Hematopoietic multipotent progenitor cell (in vitro differentiated cells): ENCODE measurements around the gene ATP9A. TPM values are rescaled to one million over a fixed set of nuclear protein-coding genes. Genes with fewer than 3 reads are reported as not detected.
"Not testable (repeated sequence)": the region's sequence is repeated elsewhere in the genome, so short reads cannot be mapped to it uniquely, and the experiment has no call there.

Experiments used
- DNase-seq, 3 donors: peaks; one replicate each; pipeline ENCODE4 v3.0.0-alpha.2; 2011 to 2015; ENCODE audit warnings: low read depth in 2 of 3, low spot score in 2 of 3
- total RNA-seq: library from RNA; depleted of rRNA; stranded (reverse); fragments of >200 nt; gene quantifications from one replicate; pipeline ENCODE4 v1.2.3, GENCODE V29; 2012

The ATP9A gene
- total RNA-seq, 1 donor = 25.0 TPM

DNA sequence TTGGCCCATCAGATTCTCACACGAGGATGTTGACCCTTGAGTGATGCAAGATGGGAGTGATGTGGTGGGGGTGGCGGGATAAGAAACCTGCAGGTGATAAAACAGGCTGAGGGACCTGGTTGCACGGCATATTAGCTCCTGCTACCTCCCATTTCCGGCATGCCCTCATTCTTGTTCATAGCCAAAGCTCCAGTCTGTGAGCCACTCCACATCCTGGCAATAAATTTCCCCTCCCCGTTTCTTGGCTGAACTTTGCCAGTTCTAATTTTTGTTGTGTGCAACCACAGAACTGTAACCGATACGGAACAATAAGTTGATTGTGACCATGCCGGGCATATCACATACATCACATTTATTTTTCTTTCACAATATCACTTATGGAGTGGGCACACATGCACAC, 184.1 kb downstream of the ATP9A start:
- no peak for DNase-seq

DNA sequence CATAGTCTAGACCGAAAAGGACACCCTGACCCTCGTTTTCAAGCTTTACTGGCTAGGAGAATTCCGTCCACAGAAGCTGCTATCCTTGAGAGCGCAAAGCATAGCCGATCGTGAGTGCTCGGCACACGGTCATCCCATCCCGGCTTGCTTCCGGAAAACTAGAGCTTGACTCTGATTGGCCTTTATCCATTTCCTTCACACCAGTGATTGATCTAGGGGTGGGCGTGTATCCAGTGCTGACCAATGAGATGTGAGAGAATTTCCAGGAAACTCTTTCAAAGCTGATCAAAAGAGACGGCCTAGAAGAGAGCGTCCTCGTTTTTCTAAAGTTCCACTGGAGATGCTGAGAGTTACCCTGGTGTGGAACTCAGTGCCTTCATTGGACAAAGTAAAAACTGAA, 184.7 kb downstream of the ATP9A start:
- no peak for DNase-seq

DNA sequence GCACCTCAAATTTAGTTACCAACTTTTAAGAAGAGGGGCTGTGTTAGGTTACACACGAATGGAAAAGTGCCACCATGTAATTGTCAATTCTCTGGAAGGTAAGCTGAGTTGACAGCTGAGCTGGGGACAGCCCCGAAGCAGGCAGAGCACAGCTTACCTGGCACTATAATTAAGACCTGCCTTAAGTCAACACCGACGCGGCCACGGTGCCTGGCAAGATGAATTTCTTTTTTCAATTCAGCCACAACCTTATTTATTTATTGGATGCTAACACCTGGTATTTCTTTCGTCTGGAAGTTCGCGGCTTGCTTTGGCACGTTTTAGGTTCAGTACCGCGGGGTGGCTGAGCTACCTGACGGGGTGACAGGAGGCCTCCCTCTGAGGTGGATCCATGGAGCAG, 185.1 kb downstream of the ATP9A start:
- DNase-seq = no peak

DNA sequence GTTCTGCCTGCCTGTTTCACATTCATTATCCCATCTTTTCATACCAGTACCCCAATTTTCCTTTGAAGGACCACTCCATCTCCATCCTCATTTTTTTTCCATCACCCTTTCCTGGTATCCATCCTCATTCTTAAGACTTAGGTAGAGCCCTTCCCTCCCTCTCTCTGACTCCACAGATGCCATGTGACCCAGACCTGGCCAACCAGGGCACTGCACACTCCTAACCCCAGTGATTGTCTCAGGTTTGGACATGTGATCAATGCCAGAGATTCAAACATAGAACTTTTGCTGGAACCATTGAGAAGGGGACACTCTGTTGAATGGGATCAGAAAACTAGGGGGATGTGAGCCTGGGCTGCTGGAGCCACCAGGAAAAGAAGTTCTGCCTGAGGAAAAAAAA, 186.6 kb downstream of the ATP9A start:
- DNase-seq = no peak

DNA sequence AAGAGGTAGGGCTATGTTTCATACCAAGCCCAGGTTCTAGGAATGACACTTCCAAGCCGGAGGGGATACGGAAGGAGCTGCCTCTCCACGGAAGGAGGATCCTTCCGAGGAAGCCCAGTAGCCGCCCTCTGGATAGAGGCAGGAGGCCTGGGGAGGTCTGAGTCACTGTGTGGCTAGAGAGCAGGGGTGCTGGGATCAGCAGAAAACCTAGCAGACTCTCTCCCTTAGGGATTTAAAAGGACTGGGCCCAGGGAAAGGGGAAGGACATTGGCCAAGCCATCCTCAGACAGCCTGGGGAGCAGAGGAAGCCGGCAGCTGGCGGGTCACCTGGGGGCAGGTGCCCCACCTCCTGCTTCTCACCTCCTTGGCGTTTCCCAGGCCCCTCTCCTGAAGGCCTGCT, 189.1 kb downstream of the ATP9A start:
- DNase-seq = no peak

DNA sequence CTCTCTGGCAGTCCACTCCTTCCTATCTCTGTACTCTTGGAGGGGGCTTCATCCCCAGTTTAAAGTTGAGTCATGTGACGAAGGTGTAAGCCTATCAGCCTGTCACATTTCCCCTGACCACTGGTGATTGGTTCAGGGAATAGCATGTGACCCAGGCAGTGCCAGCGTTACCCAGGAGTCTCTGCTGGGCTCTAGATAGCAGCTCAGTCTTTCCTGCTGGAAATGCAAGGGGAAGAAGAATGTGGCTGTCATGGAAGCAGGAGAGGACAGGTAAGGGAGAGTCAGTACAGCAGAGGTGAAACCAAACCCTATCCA, 190.1 kb downstream of the ATP9A start:
- DNase-seq = no peak

DNA sequence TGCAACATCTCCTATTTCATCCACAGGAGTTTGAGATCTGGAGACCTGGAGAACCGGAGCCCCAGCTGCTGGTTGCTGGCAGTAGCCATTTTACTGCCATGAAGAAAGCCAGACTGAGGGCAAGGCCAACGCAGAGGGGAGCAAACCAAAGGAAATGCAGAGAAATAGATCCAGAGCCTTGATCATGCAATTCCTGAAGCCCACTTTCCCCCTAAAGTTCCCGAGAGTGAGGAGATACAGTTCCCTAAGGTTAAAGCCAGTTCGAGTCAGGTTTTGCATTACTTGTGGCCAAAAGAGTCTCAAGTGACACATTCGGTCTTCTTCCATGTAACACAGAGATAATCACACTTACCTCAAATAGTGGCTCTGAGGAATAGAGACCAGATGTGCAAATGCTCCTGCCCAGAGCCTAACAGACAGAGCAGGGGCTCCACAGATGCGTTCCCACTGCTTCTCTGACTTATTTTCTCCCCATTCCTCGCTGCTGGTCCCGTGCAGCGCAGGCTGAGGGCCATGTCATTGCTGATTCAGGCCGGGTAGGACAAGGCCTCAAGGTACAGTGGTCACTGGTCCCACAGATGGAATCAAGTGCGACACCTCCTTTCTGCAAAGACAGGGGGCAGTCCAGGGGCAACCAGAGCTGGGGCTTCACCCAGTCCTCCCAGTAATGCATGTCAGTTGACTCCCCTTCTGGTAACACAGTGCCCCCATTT, 190.6 kb downstream of the ATP9A start:
- DNase-seq = no peak

DNA sequence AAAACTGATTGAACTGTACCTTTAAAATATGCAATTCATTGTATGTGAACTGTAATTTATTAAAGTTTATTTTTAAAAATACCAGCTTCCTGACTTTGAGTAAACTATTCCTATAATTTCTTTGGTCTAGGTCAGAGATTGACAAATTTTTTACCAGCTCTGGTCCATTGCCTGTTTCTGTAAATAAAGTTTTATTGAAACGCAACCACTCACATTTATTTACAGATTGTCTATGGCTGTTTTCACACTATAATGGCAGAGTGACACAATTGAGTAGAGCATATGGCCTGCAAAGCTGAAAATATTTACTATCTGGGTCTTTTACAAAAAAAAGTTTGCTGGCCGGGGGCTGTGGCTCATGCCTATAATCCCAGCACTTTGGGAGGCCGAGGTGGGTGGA, 192.7 kb downstream of the ATP9A start:
- DNase-seq = no peak

DNA sequence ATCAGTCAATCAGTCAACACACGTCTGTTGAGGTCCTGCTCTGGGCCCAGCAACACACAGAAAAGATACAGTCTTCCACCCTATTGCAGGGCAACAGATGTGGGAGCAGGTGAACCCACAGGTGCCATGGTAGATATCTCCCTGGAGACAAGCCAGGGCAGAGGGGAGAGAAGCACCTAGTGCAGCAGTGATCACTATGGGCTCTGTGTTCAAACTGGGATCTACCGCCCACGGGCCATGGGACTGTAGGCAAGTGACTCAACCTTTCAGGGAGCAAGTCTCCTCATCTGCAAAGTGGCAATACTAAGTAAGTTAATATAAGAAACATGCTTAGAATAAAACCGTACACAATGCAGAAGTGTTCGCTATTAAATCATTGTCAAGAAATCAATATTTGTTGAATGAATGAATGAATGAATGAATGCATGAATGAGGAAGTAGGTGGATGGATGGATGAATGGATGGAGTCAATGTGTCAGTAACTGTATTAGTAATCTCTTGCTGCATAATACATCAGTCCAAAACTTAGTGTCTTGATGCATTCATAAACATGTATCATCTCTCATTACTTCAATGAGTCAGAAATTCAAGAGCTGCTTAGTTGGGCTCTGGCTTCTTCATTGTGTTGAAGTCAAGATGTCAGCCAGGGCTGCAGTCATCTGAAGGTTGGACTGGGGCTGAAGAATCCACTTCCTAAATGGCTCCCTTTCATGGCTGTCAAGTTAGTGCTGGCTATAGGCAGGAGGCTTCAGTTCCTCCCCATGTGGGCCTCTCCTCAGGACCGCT, 193.7 kb downstream of the ATP9A start:
- DNase-seq = no peak

DNA sequence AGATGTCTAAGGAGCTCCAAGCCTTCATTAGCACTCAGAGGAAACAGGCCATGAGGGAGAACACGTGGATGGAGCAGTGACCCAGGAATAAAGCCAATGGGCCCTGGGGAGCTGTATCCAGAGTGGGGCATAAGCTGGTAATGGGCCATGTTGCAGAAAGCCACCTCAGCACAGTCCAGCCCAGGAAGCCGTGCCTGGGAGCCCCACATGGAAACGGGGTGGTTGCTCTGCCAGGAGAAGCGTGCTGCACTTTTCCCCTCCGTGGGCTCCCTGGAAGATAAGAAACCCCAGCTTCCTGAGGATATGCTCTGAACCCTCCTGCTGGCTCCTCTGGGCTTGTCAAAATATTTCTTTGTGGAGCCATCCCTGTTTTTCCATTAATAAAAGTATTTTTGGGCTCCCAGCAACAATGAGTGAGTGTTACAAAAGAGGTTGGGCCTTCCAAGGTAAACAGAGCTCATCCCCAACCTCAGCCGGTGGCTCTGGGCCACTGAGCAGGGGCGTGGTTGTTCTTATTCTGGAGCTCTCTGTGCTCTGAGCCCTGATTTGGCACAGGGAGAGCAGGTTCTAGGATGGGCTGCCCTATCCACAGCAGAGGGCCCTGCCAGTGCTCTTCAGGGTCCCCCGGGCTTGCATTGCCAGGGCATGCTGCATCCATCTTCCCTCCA, 194.5 kb downstream of the ATP9A start:
- no peak for DNase-seq

DNA sequence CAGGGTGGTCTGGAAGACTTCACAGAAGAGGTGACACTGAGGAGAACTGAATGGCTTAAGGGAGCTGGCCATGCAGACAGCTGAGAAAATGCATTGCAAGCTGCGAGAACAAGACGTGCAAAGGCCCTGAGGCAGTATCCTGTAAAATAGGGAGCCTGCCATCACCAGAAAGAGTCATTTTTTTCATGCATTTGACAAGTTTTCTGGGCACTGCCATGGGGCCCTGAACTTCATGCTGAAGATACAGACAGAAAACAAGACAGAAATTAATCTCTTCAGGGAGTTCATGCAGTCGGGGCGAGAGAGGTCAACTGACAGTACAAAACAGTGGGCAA, 196.8 kb downstream of the ATP9A start:
- DNase-seq = no peak

DNA sequence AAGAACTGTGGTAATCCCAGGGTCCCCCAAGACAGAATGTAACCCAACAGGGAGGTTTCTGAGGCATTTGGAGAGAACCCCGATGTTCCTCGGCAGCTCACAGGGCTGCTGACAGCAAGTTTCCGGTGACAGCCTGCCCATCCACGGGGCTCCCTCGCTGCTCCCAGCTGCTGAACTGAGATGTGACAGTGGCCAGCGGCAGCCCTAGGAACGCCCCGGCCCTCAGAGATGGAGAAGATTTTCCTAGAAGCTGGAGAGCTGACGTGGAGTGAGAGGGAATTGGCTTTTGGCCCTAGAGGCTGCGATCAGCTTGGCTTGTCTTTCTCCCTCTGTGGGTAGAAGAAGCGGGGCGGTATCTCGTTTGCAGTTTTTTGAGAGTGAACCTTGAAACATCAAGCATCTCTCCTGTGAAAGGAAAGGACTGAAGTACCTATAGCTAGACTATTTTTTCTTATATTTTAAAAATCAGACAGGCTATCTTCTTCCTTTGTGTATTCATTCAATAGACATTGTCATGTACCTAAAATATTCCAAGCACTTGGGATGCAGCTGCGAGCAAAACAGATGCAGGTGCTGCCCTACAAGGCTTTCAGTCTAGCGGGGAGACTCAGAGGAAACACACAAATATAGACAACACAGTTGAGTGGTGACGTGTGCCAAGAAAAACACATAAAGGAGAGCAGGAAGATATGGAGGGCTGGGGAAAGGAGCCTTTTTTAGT, 197.3 kb downstream of the ATP9A start:
- no peak for DNase-seq

DNA sequence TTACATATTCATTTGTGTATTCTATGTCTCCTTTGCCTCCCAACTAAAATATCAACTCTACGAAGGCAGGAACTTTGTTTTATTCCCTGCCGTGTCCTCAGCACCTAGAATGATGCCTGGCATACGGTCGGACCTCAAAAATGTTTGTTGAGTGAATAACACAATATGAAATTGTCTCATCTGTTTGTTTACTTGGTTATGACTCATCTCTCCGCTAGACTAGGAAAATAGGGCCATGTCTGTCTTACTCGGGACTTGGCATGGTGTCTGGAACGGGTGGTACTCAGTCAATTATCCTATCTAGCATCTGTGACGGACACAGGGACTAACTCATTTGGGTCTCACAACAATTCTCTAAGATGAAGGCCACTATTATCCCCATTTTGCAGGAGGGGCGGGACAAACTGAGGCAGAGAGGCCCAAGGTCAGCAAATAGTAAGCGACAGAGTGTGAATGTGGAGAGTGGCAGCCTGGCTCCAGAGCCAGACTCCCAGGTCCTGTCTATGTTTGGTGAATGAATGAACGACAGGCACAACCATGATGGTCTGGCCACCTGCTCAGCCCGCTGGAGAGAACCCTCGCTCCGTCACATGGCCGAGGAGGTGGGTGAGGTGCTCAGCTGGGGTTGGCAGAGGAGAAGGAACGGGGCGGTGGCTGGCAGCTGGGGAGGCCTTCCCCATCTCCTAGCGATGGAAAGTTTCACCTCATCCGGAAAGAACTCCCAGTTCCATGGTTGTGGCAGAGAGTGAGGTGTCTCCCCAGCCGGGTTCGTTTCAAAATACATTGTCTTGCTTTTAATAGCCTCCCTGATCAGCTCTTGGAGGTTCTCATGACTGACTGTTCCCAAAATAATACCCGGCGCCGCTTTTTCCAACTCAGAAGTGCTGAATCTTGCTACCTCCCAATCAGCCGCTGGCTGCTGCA, 198.1 kb downstream of the ATP9A start:
- DNase-seq = no peak

DNA sequence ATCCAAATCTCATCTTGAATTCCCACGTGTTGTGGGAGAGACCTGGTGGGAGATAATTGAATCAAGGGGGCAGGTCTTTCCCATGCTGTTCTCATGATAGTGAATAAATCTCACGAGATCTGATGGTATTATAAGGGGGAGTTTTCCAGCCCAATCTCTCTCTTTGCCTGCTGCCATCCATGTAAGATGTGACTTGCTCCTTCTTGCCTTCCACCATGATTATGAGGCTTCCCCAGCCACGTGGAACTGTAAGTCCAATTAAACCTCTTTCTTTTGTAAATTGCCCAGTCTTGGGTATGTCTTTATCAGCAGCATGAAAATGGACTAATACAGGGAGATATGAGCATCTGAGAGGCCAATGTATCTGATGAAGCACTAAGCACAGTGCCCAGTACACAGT, 199.7 kb downstream of the ATP9A start:
- DNase-seq = not testable (repeated sequence)

DNA sequence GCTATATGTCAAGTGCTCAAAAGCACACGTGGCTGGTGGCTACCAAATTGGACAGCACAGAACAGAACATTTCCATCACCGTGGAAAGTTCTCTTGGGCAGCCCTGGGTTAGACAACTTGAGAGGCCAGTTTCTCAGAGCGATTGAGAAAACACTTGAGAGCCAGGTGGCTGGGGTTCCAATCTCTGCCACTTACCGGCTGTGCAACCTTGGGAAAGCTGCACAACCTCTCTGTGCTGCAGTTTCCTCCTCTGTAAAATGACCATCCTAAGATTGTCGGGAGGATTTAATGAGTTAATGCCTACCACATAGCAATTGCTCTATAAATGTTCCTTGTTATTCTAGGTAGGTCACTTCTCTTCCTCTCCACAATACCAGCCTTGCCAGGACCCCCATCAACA, 200.6 kb downstream of the ATP9A start:
- DNase-seq = no peak

DNA sequence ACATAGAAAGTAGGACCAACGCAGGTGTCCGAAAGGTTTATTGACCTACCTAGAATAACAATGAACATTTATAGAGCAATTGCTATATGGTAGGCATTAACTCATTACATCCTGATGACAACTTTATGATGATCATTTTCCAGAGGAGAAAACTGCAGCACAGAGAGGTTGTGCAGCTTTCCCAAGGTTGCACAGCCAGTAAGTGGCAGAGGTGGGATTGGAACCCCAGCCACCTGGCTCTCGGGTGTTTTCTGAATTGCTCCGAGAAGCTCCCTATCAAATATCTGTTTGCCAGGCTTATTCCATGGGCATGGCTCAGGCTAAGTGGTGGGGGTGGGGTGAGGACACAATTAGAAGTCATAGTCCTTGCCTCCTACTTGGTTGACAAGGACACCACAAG, 201.6 kb downstream of the ATP9A start:
- DNase-seq = no peak

DNA sequence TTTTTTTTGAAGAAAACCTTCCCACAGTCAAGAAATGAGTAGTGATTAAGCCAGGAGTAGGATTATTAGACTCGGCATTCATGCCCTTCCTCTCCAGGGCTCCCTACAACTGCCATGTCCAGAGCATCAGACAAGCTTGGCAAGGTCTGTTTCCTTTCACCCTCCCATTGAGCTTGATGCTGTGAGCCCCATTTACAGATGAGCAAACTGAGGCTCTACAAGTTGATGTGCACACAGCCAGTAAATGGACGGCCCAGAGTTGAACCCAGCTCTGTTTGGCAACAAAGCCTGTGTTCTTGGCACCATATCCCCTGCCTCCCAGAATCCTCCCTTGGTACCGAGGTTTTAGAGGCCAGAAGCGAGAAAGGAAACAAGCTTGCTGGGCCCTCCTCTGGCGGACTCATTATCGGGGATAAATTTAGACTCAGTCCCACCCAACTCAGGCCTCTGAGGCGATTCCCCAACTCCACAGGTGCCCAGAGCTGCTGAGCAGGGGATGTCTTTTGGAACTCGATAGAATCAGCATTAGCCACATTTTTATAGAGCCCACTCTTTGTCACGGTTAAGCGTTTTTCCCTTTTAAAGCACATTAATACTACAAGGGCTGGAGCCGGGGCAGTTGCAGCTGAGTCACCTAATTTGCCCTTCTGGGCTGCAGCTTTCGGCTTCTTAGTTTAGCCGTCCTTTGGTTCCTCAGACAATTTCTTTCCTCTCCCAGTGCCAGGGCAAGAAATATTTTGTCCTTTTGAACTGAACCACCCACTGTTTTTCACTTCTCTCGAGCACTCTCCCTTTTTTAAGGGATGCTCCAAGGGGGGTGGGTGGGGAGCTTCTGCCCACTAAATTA, 202.7 kb downstream of the ATP9A start:
- DNase-seq = peak in 1 of 3 donors; percentile 45

DNA sequence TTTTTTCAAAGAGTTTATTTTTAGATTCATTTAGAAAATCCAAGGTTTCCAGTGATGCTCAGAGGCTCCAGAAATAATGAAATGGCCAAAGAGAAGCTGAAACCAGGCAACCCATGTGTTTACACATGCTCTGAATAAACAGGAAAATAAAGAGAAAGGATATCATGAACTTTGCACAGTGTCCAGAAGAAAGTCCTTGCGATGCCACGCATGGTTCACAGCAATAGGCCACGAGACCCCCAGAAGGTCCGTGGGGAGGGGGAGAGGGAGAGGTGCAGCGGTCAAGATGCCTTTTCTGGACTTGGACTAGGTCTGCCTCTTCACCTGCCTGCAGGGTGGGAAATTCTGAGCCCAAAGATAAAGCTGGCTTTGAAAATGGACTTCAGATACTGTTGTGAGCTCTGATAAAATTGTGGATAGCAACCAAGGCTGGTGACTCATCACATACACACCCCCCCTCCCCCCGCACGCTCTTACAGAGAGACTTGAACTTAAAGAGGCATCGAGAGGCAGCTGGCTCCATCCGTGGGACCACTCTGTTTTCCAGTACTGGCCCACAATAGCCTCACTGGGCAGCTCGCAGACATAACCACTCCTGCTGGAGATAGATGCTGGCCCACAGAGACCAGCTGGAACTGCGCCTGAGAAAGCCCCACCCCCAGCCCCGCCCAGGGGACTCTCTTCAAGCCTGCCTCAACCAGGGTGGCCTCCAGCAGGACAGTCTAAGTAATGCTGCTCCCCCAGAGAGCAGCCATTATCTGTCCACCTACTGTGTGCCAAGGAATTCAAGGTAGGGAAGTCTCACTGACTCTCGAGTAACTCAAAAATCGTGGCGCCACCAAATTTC, 204.5 kb downstream of the ATP9A start:
- DNase-seq = peak in 2 of 3 donors; percentile 78 to 84

DNA sequence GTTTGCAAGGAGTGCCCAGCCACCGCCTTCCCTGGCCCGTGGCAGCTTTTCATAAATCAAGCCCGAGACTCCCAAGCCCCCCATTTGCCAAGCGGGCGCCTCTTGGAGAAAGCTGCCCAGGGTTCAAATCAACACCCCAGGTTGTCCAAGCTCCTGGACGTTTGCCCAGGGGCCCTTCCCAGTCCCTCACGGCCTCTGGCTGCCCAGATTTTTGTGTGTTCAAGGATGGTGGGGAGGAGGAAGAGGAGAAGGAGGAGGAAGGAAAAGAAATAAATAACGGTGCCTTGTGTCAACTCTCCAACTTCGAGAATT, 205.1 kb downstream of the ATP9A start:
- no peak for DNase-seq
